Activated T-cell treated with anti-CD3 and anti-CD28 coated beads for 1 hour (primary cell): ENCODE results near the gene RNLS.
"Not testable (repeated sequence)": the region's sequence is repeated elsewhere in the genome, so short reads cannot be mapped to it uniquely, and the experiment has no call there.

ENCODE experiments used
- DNase-seq: peaks from one replicate; pipeline ENCODE4 v3.0.0-alpha.2; 2020; ENCODE audit warnings: low read depth

The RNLS gene

GRCh38 chr10:88386821-88387773 is 196.0 kb downstream of the RNLS start:
- DNase-seq = no peak

DNA sequence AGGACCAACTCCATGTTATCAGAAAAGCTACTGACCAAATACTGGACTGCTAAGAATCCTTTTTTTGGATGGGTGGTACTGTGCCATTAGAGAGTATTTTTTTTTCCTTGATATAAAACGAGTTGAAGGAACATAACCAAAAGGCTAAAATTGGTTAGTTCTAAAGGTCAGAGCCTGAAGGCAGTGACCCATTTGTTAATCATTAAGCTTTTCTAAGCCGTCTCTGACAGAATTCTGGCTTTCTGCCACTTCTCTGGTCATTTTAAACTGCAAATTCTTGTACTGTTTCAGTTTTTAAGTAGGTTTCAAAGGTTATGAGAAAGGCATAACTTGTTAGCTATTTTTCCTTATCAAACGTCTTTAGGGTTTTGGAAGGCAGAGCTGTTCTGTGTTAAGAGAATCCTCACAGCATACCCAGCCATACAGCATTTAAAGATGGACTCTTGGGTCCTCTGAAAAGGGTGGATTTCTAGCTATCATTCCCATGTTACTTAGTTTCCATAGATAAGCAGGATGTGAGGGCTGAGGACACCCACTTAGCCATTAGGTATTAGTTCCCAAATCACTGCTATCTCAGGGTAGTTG is 196.8 kb downstream of the RNLS start:
- DNase-seq = no peak

- DNase-seq = no peak
Measured at GRCh38 chr10:88385601-88386203, 197.4 kb downstream of the RNLS start.

DNA sequence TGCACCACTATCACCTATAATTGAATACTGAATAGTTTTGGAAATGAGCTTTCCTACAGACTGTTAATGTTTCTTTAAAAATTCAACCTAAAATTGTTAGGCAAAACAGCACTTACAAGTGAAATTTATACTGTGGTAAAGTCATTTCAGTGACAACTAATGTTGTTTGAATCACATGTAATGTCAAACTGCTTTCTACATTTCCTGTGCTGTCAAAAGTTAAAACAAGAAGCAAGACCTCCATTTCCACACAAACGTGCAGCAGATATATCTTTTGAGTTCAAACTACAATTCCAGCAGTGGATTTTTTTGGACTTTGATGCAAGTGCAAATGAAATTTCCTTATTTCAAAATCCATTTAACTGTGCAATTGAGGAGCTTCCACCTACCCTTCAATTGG is 199.8 kb downstream of the RNLS start:
- no peak for DNase-seq

- no peak for DNase-seq
Measured at GRCh38 chr10:88382699-88383098, 200.4 kb downstream of the RNLS start.

DNA sequence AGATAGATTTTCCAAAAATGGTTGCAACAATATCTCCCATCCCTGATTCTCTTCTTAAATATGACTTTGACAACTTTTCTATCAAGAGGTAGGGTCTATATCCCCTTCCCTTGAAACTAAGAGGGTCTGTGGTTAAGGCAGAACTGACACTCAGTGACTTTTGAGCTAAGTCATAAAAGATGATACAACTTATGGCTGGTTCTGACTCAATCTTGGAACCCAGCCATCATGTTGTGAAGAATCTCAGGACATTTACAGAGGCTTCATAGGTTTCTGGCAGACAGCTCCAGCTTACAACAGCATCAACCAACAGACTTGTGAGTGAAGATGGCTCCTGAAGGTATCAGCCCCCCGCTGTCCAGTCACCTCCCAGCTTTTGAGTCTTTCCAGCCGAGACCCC is 203.5 kb downstream of the RNLS start:
- DNase-seq = no peak

DNA sequence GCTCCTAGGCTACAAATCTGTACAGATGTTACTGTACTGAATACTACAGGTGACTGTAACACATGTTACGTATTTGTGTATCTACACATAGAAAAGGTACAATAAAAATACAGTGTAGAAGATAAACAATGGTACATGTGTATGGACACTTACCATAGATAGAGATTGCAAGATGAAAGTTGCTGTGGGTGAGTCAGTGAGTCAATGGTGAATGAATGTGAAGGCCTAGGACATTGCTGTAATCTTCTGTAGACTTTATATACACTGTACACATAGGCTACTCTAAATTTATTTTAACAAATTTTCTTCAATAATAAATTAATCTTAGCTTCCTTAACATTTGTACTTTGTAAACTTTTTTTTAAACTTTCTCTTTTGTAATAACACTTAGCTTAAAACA is 205.6 kb downstream of the RNLS start:
- no peak for DNase-seq

DNA sequence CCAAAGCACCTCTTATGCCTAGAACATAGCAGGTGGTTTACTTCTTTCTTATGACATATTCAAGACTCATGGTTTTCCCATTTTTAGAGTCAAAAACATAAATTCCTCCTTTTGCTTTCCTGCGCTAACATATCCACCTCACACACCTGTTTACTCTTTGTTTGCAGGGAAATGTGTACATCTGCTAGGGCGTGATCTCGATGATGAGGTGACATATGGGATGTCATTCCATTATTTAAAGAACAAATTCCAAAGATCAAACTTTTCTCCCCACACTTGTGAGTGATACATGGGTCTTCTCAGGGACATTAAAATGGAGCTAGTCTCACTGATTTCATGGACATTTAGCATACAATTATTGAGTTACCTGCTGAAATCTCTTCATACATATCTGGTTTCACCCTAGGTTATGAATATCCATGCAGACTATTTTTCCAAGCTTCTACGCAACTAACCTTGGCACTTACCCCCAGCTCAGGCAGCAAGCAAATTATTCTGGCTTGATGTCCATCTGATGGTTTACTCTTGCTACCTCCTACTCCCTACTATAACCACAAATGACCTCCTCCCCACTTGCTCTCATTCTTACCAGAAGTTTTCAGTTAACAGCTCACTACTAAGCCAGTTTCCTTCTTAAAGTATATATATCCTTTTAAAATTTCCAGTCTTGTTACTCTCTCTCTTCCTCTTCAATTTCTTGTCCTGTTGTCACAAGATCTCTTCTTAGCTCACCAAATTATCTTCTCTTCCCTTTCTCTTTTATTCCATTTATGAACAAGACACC is 208.5 kb downstream of the RNLS start:
- DNase-seq = no peak

- DNase-seq = no peak
Measured at GRCh38 chr10:88372881-88373592, 210.1 kb downstream of the RNLS start.

DNA sequence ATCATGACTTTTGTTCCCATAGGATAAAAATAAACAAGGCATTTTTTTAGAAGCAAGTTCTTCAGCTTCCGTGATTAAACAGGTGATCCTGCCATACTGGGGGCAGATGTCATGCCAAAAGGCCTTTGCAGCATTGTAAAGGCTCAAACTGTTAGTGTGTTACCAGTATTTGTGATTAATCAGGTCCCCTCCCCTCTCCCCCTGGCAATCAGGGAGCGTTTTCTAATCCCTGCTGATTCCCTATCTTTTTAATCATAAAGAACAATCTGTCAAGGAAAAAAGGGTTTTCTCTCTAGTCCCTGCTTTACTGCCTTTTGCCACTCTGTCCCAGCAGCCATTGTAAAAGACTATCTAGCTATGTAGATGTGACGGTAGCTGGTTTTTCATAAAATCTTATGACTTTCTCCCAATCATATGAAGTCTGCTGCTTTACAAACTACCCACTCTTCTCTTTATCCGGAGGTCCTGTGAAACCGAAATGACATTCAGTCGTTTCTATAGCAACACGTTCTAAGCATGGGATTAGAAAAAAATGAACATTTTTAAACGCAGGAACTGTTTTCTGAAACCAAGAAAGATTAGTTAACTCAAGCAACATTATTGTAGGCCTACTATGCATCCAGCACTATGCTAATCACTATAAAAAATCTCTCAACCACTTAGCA is 210.9 kb downstream of the RNLS start:
- no peak for DNase-seq

- no peak for DNase-seq
Measured at GRCh38 chr10:88370713-88371112, 212.4 kb downstream of the RNLS start.

- no peak for DNase-seq
Measured at GRCh38 chr10:88366772-88367171, 216.3 kb downstream of the RNLS start.

GRCh38 chr10:88361995-88362807 is 220.9 kb downstream of the RNLS start:
- no peak for DNase-seq

GRCh38 chr10:88361494-88361893 is 221.6 kb downstream of the RNLS start:
- no peak for DNase-seq

DNA sequence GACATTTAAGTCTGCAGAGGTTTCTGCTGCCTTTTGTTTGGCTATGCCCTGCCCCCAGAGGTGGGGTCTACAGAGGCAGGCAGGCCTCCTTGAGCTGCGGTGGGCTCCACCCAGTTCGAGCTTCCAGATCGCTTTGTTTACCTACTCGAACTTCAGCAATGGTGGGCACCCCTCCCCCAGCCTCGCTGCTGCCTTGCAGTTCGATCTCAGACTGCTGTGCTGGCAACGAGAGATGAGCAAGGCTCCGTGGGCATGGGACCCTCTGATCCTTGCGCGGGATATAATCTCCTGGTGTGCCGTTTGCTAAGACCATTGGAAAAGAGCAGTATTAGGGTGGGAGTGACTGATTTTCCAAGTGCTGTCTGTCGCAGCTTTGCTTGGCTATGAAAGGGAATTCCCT is 227.4 kb downstream of the RNLS start:
- not testable (repeated sequence) for DNase-seq

GRCh38 chr10:88347597-88348304 is 235.4 kb downstream of the RNLS start:
- no peak for DNase-seq

GRCh38 chr10:88347022-88347421 is 236.1 kb downstream of the RNLS start:
- no peak for DNase-seq

GRCh38 chr10:88346144-88346977 is 236.8 kb downstream of the RNLS start:
- no peak for DNase-seq
